ENCODE measurements around the gene IFNA5. TPM values are rescaled to one million over a fixed set of nuclear protein-coding genes. Genes with fewer than 3 reads are reported as not detected.

The IFNA5 gene
- total and polyA plus RNA-seq, 2 of the 13 experiments (the other 11 are each of a cell fraction or from before 2014, with no cell fraction given), result not detected

GRCh38 chr9:21322911-21323461 lies 17.9 kb upstream of the IFNA5 start:
- DNase-seq (ENCODE audit: low spot score), result no peak
- Histone ChIP-seq H3K27ac (ENCODE audit: extremely low read length, insufficient read depth, low read length) (no peak overlapping the region), H3K4me1 (ENCODE audit: insufficient read depth, low read length) (no peaks in the 10 kb centered on the region), H3K4me2 (ENCODE audit: low read depth, low read length) (no peak overlapping the region), H2AFZ (ENCODE audit: low read length) (no peak overlapping the region), H3K36me3 (replicated peaks in 1 of 2; ENCODE audit: control insufficient read depth in 1 of 2, insufficient read depth in 2 of 2, low read length in 2 of 2) (peaks cover 0 to 11% of the 10 kb centered on the region in 2 experiments; a peak in 1 of 5 replicates), H3K9ac (ENCODE audit: insufficient read depth, low read depth, low read length) (no peak overlapping the region), H3K79me2 (ENCODE audit: insufficient read depth, low read length) (no peaks in the 10 kb centered on the region), H3K9me3 (ENCODE audit: low read length) (no peaks in the 10 kb centered on the region), H4K20me1 (ENCODE audit: insufficient read depth, low read length) (peaks cover 6% of the 10 kb centered on the region; the same call in 1 of the 2 replicates), H3K27me3 (ENCODE audit: control insufficient read depth in 1 of 2, insufficient read depth in 2 of 2, low read length in 2 of 2) (no peaks in the 10 kb centered on the region), H3K4me3 (replicated peaks in 1 of 3; ENCODE audit: insufficient read depth in 1 of 3, low read depth in 2 of 3, low read length in 3 of 3) (no peak overlapping the region)
- no TSS peak for BruUV-seq (replicated peaks)
- CTCF ChIA-PET (ENCODE audit: low intra/inter-chr PET ratio, low total read pairs), result no interaction called here
- no peak for FAIRE-seq
- 98% methylated on average over 5 of the region's 5 CpGs for WGBS (ENCODE audit: low lambda C conversion rate)
- ATAC-seq, result no peak
- in situ Hi-C loops (cut with HindIII; ENCODE audit: extremely low pct_ligation_motif_present, low pct_unique_long_range_greater_than_20kb) (no loop called here), intact Hi-C loops (cut with micrococcal nuclease; ENCODE audit: unreplicated experiment) (no loop called here)
- POLR2A ChIA-PET, result interaction anchor here (1.6 kb wide), 1 partner anchor 12 kb away, joined by 7 read pairs; the partner anchor contains the start of gene KLHL9
- TF ChIP-seq XRCC5 (optimal IDR thresholded peaks at IDR 0.05; ENCODE audit: low read length) (no peak), JARID2 (CRISPR knock-in tag; IDR thresholded peaks at IDR 0.05; ENCODE audit: insufficient replicate concordance) (no peak), SOX5 (CRISPR knock-in tag; IDR thresholded peaks at IDR 0.05; ENCODE audit: borderline replicate concordance) (no peak), ZXDC (CRISPR knock-in tag; IDR thresholded peaks at IDR 0.05) (no peak), MAX (IDR thresholded peaks at IDR 0.05) (no peak), RARA (CRISPR knock-in tag; IDR thresholded peaks at IDR 0.05) (no peak), RAD51 (IDR thresholded peaks at IDR 0.05; ENCODE audit: borderline replicate concordance) (no peak)
- TF ChIP-seq, protein P1, sequence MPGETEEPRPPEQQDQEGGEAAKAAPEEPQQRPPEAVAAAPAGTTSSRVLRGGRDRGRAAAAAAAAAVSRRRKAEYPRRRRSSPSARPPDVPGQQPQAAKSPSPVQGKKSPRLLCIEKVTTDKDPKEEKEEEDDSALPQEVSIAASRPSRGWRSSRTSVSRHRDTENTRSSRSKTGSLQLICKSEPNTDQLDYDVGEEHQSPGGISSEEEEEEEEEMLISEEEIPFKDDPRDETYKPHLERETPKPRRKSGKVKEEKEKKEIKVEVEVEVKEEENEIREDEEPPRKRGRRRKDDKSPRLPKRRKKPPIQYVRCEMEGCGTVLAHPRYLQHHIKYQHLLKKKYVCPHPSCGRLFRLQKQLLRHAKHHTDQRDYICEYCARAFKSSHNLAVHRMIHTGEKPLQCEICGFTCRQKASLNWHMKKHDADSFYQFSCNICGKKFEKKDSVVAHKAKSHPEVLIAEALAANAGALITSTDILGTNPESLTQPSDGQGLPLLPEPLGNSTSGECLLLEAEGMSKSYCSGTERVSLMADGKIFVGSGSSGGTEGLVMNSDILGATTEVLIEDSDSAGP (CRISPR knock-in tag; IDR thresholded peaks at IDR 0.05; ENCODE audit: borderline replicate concordance), result no peak
- TF ChIP-seq, protein P2, sequence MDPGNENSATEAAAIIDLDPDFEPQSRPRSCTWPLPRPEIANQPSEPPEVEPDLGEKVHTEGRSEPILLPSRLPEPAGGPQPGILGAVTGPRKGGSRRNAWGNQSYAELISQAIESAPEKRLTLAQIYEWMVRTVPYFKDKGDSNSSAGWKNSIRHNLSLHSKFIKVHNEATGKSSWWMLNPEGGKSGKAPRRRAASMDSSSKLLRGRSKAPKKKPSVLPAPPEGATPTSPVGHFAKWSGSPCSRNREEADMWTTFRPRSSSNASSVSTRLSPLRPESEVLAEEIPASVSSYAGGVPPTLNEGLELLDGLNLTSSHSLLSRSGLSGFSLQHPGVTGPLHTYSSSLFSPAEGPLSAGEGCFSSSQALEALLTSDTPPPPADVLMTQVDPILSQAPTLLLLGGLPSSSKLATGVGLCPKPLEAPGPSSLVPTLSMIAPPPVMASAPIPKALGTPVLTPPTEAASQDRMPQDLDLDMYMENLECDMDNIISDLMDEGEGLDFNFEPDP (CRISPR knock-in tag; conservative IDR thresholded peaks at IDR 0.05), result no peak
- TF ChIP-seq, protein P3, sequence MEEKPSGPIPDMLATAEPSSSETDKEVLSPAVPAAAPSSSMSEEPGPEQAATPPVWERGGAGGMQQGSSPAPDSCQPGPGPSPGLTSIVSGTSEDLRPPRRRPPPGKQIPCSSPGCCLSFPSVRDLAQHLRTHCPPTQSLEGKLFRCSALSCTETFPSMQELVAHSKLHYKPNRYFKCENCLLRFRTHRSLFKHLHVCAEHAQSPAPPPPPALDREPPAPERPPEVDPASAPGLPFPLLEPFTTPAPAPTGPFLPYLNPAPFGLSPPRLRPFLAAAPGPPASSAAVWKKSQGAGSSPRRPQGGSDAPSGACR (CRISPR knock-in tag; IDR thresholded peaks at IDR 0.05), result no peak

Measured in HepG2 (cell line).